ENCODE measurements around the gene C11orf21.

Gene C11orf21

DNA sequence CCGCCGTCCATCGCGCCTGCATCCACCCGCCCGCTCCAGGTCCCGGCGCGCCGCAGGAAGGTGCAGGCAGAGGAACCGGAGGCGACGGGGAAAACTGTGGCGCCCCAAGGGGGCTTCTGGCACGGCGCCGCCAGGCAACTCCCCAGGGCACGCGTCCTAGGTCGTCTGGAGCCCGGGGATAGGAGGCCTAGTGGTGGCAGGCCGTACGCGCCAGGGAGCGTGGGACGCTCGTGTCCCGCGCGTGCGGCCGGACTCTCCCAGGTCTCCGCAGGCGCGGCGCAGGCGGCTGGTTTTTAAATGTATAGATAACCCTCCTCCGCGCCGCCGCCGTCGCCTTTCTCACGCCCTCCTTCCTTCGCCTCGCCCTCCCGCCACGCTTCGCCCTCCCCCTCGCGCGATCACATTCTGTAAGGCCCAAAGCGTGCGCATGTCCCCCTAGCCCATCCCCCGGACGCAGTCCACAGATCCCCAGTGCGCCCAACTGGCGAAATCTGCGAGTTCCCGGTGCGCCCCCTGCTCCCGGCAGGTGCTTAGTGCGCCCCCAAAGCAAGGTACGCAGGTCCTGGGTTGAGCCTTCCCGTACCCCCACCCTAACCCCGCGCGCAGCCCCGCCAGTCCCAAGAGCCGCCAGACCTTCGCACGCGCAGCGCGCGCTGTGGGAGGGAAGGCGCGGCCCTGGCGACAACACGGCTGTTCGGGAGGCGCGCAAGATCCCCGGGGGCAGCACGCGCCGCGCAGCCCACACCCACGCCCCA is 31.2 kb downstream of the C11orf21 start, which contains the start of gene ASCL2:
Gene ASCL2, minus strand, starts transcription at position 267 of the 755 bp plus-strand sequence. Its CDS starts 256 bp downstream, at position 11.
- no peak for DNase-seq

DNA sequence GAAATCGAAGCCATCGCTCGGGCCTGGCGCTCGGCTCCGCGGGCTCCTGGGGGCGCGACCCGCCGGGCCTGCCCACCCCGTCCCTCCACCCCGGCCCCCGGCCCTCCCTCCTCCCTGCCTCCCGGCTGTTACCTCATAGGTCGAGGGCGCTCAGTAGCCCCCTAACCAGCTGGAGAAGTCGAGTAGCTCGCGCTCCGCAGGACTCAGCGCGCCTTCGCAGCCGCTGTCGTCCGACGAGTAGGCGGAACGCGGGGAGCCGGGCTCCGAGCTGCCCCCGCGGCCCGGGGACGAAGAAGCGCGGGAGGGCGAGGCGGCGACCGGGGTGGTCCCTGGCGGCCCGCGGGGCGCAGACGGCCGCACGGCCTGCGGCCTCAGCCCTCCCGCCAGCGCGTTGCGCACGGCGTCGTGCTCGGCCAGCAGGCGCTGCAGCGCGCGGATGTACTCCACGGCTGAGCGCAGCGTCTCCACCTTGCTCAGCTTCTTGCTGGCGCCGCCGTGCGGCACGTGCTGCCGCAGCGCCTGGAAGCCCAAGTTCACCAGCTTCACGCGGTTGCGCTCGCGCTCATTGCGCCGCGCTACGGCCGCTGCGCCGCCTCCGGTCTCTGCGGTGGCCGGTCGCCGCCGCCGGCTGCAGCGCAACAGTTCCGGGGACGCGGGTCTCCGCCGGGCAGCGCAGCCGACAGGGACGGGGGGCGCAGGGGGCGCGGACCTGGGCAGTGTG is 32.0 kb downstream of the C11orf21 start:
- DNase-seq, result peak; percentile 55

DNA sequence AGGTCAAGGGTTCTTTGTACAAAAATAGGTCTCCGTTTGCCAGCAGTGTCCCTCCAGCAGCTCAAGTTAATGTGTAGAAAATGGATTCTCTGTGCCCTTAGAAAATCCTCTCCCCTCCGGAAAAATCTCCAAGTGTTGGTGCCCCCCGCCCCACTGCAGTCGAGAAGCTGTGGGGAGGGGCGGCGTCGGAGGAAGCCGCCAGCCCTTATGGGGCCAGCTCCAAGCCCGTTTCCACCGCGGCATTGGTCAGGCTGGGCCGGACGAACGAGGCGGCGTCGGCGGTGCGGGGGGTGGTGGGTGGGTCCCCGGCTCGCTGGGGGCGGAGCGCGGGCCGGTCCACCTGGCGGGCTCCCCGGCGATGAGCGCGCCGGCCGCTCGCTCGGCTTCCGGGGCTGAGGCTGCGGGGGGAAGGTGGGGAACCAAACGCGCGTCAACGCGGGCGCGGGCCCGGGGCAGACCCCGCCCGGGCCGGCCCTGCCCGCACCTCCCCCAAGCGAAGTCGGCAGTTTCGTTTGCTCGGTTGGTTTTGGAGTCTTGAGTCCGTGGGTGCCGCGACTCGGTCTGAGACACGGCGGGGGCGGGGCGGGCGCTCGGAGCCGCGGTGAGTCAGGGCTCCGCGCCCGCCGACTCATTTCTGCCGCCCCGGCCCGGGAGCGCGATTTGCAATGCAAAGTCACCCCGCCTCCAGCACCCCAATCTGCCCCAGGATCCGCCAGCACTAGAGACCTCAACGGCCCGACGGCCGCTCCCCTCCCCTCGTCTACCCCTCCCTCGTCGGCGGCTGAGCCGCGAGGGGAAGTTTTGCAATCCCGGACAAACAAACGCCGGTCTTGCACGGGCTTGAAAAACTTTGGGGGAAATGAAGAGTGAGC is 32.8 kb downstream of the C11orf21 start:
- peak; percentile 75 for DNase-seq

DNA sequence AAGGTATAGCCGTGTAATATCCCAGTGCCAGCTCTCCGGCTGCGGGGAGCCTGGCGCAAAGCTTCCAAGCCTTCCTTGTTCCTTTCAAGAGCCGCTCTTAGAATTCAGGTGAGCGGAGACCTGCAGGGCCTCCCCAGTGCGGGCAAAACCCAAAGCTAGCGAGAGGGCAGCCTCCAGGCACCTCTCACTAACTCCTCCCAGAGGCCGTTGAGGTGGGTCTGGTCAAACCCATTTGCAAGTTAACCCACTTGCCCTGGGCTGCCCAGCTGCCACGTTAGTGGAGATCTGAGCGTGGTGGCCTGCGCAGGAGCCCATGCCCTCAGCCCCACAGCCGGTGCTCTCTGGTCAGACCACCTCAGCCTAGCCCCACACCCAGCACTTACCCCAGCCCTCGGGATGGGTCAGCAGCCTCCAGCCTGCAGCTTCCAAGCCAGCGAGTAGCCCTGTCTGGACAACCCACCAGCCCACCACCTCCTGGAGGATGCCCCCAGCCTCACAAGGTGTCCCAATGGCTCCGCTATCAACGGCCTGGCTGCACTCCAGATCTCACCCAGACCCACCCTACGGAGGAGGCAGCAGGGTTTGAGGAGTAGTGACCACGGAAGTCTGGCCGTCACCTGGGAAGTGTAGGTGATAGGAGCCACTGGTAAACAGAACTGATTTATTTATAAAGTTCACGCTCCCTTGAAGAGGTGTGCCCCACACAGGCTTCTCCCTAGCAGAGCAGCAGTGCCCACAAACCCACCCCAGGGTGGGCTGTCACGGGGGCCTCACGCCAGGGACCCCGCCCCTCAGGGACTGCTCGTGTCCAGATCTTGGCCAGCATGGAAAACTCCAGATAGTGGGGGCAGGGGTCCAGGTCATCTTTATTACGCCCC is 33.6 kb downstream of the C11orf21 start:
- no peak for DNase-seq

DNA sequence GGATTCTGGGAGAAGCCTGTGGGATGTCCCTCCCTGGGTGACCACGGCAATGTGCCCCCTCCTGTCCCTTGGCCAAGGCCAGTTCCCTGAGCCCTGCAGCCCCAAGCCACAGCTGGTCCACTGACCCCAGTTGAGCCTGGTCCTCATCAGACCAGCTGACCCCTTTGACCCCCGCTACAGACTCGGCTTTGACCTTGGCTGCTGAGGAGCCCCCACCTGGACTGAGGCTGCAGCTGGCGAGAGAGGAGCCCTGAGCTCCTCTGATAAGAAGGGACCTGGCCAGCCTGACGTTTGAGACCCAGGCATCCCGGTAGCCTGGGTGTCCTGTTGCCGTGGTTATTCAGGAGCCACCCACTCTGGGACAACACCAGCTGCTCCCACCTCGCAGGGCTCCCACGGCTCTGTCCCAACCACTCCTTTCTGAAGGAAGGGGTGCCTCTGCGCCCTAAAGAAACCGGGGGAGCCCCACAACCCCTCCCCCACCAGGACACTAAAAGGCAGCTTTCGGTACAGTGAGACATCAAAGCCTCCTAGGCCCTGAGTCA is 34.3 kb downstream of the C11orf21 start:
- DNase-seq, result no peak

DNA sequence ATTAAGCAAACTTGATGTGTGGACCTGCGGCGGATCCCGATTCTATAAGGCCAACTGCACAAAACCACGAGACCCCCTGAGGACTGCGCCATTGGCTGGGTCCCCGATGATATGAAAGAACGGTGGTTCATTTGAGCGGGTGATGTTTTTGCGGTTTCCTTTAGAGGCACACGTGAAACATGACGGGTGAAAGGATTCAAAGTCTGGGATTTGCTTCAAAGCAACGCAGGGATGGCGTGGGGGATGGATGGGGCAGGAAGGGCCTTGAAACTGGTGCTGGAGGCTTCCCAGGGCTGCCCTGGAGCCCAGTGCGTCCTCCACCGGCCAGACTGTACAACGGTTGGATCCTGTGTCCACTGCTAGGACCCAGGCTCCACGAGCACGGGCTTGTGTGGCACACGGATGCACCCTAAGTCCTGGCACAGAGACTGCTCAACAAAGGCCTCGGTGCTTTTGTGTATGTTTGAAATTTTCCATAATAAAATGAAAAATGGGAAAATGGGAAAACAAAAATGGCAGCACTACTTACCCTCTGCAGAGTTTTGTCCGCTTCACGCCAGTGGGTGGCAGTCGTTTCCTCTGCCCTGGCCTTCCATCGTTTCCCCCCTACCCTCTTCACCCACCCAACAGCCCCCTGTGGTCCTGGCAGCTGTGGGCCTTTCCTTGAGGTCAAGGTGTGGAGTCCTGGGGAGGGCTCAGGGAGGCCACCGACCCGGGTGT is 35.0 kb downstream of the C11orf21 start:
- no peak for DNase-seq

DNA sequence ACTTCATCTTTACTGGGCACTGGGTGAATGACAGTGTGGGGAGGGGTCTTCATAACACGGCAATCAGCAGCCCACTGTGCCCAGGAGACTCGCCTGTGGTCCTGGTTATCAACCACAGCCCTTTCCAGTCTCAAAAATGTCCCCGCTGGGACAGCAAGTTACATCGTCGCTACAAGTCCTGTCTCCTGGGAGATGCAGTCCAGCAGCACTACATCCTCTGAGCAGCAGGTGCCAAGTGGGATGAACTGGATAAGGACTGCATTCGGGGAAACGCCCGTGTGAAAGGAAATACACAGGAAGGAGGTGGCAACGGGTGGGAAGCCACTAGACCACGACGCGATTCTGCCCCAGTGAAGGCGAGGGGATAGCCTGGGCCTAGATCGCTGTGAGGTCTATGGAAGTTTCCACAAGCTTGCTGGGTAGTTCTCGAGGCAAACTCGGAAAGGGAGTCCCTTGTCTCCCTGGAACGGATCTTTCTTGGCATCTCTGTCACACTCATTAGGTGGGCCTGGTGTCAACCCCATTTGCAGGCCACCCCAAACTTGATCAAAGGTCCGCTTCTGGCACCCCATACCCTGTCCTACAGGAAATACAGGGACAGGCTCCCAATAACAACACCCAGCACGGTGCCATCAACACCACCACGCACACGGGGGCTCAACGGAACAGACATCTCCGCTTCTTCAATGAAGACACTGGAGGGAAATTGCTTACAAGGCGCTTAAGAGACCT is 35.7 kb downstream of the C11orf21 start:
- DNase-seq, result no peak

DNA sequence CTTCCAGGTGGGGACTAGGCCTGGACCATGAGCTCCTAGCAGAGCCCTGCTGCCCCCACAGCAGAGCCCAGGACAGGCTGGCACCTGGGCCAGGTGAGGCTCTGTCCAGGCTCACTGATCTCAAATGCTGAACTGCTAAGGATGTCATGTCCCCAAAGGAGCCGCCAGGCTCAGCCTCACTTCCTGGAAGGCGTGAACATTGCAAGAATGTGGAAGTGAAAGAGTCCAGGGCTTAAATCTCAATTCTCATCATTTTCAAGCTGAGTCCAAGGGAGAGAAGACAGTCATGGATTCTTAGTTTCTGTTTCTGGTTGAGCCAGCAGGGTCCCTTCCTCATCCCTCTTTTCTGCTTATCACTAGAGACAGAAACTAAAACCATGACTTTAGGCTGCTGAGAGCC is 36.3 kb downstream of the C11orf21 start:
- DNase-seq, result peak; percentile 52

DNA sequence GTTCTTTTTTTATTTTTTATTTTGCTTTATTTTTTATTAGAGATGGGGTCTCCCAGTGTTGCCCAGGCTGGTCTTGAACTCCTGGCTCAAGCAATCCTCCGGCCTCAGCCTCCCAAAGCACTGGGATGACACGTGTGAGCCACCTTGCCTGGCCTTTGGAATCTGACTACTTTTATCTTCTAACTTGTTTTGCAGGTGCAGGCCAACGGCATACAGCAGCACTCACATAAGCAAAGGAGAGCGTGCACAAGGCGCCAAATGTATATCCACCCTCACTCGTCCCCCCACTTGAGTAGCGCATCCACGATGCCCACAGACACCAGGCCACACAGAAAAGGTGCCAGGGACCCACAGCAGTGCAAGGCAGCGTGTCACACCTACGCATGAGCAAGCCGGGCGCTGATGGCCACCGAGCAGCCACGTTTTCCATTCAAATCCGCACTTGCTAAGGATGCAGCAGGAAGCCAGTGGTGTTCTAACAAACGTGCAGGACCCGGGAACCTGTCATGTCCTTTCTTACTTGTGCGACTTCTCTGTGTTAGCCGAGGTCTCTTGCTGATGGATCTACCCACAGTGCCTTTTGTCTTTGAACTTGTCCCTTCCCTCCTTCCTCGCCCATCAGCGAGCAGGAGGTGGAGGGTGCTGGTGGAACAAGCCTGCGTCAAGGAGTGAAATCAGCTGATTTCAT is 37.2 kb downstream of the C11orf21 start:
- no peak for DNase-seq

DNA sequence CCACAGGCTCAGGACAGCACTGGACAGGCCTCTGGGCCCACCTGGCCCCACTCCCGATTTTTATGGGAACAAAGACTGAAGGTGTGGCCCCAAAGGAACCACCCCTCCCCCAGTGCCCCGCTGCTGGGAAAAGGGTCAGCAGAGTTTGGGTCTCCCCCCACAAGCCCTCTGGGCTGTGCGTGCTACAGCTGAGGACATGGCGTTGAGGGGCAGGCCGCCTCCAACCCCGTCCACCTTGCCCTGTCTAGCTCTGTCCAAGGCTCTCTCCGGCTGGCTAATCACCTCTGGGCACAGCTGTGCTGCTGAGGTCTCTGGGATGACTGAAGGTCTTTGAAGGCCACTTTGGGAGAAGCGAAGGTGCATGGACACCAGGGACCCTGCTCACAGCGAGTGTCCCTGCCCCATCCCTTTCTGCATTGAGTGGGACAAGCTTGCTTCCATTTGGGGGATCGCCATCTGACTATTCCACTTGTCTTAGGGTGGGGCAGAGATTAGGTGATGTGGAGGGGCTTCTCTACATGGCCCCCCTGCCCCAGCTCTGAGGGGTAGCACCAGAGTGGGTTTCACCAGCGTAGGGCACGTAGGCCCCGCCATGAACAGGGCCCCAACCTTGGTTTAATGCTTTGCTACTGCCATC is 37.9 kb downstream of the C11orf21 start:
- no peak for DNase-seq

DNA sequence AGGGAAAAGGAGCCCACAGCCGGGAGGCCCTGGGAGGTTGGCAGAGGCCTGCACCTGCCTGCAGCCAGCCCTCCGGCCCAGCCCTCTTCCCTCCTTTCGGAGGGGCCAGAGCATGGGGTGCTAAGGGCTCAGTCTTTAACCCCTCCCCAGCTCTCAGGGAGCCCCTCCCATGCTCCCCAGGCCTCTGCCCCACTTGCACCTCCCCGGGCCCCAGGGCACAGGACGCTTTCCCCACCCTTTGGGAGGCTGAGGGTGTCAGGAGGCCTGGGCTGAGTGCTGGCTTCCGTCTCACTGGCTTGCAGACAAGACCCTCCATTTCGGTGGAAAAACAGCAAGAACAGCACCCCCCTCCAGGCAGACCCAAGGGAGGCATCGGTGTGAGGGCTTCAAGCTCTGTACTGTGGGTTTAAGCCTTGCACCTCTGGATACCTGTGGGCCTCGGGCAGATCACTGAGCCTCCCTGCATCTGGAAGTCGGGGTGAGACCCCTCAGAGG is 38.6 kb downstream of the C11orf21 start:
- DNase-seq, result no peak

DNA sequence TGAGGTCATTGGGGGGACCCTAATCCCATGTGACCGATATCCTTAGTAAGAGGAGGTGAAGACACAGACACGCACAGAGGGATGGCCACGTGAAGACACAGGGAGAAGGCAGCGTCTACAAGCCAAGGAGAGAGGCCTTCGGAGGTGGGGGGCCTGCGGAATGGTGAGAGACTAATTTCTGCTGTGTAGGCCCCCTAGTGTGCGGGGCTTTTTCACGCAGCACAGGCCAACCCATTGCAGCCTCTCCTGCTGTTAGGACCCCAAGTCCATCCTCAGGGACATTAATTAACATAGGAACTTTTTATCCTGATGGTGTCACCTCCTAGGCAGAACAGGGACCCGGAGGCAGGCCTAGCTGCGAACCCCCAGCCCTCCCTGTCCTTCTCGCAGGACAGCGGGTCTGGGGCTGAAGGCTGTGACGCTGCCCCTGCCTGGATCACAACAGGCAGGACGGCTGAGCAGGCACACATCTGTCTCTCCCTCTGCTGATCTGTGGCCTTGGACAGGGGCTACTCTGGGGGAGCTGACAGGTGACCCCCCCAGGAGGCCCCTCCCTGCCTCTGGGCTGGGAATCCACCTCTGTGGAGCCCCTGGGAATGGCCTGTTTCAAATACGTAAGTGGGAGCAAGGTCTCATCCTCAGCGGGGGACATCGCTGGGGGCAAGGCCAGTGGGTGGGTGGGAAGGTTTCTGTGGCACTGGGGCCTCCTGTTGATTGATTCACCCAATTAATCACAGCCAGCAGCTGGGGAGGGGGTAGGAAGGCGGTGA is 39.2 kb downstream of the C11orf21 start:
- DNase-seq, result no peak

DNA sequence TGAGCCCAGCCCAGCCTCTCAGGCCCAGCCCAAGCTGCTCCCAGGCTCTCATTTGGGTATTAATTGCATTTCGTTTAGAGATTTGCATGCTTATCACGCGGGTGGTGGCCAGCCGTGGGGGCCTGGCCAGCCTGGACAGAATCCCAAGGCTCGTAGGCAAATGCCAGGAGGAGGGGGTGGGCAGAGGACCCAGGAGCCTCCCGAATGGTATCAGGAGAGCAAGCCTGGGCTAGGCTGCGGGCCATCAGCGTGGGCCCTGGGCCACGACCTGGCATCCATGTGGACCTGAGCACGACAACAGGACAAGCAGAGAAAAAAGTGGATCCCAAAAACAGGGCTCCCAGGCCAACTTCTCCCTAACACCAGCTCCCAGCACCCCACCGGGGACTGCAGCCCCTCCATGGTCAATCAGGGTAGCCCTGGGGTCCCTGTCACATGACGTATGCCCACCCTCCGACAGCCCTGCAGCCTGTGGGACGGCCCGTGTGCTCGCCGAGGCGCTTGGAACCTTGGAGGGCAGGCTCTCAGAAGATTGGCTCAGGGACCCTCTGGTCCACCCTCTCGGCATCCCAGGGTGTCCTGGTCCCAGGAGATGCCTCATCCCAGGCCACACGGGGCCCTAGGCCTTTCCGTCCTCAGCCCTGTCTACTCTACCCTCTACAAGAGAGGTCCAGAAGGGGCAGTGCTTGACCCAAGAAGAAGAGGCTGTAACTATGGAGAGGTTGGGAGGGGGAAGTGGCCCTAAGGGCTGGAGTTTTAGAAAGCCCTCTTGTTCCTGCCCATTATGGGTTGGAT is 40.1 kb downstream of the C11orf21 start:
- no peak for DNase-seq

DNA sequence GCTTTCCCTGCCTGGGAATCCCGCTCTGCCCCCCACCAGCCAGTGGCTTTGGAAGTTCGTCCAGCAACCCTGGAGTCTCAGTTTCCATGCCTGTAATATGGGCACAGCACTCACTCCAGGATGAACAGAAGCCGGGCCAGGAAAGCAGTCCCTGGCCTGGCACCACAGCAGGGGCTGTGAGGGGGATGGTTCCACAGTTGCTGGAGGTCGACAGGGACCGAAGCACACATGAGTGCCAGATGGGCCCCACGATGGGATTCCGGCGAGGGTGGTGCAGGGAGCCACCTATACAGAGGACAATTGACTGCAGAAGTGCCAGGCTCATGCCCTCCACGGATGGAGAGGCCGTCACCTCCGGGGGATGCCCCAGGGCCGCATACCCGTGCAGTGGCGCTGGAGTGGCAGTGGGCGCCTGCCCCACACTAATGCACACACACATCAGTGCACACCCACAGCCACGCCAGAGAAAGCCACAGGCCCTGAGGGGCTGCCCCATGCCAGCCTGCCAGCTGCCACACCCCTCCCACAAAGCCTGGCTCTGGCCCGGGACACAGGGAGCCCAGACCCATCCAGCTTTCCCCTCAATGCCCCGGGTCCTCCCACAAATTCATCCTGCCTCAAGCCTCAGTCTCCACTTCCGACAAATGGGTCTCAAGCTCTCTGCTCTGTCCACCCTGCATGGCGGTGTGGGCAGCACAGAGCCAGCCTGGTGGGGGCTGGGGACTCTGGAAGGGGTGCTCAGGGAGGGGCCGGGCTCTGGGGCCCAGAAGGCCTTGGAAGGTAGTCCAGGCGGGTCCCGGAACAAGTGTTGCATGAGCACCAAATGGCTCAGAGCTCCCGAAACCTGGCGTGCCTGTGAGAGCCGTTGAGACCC is 41.0 kb downstream of the C11orf21 start:
- no peak for DNase-seq

DNA sequence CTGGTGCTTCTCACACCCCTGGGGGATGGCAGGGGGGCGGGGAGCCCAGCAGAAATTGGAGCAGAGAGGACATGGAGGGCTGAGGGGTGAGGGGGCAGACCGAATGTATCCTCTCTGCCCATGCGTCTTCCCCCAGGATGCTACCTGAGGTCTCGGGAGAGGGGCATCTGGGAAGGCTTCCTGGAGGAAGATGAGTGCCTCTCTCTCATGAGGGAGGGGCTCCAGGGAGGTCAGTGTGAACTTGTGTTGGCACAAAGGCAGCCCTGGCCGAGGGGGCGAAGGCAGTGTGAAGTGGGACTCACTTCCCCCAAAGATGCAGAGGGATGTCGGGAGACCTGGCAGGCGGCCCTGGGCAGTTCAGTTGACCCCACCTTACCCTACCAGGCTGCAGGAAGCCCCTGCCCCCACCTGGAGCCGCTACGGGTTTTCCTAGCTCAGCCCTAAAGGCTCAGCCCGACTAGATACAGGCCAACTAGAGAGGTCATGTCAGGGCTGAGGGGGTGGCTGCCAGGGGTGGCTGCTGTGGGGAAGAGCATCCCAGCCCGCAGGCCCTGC is 41.7 kb downstream of the C11orf21 start:
- no peak for DNase-seq

DNA sequence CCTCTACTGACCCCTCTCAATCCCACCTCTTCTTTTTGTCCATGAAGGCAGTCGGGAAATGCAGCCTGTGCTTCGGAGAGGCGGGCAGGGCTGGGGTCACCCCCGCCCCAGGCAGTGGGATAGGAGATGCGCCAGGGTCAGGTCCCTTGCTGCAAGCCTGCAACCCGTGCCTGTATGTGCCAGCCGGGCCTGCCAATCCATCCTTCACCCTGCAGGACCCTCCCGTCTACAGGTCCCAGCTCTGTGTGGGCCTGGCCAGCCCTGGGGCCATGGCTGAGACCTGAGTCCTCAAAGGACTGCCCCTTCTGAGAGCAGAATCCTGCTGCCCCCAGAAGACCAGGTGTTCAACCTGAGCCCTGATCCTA is 42.3 kb downstream of the C11orf21 start:
- no peak for DNase-seq

Measured in CD4-positive, alpha-beta T cell treated with Interleukin-15 for 1 hour (primary cell).